Lung microvascular endothelial cell (primary cell): ENCODE data around the gene CEBPA. TPM values are rescaled to one million over a fixed set of nuclear protein-coding genes. Genes with fewer than 3 reads are reported as not detected.

ENCODE experiments used
- DNase-seq, 2 donors: peaks; one replicate each; pipeline versions ENCODE4 v3.0.0 to v3.0.0-alpha.2; 2010; ENCODE audit warnings: low read depth in 2 of 2
- total RNA-seq: library from RNA; depleted of rRNA; stranded (reverse); fragments of >200 nt; gene quantifications from 2 replicates; pipeline ENCODE4 v1.2.1, GENCODE V29; 2014

CEBPA gene
- total RNA-seq, 1 donor from 2014 or later, result 0.20 TPM

- DNase-seq, result peak; percentile 8 to 55
Measured at GRCh38 chr19:33273881-33274662, 28.3 kb downstream of the CEBPA start.

- no peak for DNase-seq
Measured at GRCh38 chr19:33273065-33273736, 29.1 kb downstream of the CEBPA start.

DNA sequence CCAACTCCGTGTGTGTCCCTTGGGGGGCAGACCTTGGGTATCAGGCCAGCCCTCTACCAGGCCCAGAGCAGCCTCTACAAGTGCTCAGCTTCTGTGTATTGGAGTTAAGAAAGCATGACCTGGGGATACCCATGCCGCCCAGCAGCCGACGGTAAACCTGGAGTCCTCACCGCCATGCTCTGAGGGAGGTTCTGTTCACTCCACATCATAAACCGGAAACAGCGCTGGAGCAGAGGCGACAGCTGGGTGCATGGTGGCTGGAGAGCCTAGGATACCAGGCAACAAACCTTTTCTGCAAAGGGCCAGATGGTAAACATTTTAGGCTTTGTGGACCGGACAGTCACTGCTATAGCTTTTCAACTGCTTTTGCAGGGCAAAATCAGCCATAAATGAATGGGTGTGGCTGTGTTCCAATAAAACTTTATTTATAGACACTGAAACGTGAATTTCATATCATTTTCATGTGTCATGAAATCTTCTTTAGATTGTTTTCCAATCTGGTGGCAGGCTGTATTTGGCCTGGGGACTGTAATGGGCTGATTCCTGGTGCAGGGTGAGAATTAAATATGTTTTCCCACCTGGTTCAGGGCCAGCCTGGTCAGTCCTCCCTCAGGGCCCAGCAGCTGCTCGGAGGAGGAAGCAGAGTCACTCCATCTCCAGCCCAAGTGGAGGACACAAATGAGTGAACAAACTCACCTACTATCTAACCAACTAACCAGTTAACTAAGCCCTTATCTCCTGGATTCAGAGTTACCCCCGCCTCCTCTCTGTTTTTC, 30.9 kb downstream of the CEBPA start:
- no peak for DNase-seq

DNA sequence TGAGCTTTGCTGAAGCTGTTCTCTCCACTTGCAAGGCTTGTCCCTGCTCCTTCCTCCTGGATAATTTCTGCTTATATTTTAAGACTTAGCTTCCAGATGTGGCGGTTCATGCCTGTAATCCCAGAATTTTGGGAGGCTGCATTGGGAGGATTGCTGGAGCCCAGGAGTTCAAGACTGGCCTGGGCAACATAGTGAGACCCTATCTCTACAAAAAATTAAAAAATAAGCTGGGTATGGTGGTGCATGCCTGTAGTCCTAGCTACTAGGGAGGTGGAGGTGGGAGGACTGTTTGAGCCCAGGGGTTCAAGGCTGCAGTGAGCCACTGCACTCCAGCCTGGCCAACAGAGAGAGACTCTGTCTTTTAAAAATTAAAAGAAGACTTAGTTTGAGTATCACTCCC, 31.6 kb downstream of the CEBPA start:
- DNase-seq, result no peak

- DNase-seq, result no peak
Measured at GRCh38 chr19:33269016-33269415, 33.3 kb downstream of the CEBPA start.

DNA sequence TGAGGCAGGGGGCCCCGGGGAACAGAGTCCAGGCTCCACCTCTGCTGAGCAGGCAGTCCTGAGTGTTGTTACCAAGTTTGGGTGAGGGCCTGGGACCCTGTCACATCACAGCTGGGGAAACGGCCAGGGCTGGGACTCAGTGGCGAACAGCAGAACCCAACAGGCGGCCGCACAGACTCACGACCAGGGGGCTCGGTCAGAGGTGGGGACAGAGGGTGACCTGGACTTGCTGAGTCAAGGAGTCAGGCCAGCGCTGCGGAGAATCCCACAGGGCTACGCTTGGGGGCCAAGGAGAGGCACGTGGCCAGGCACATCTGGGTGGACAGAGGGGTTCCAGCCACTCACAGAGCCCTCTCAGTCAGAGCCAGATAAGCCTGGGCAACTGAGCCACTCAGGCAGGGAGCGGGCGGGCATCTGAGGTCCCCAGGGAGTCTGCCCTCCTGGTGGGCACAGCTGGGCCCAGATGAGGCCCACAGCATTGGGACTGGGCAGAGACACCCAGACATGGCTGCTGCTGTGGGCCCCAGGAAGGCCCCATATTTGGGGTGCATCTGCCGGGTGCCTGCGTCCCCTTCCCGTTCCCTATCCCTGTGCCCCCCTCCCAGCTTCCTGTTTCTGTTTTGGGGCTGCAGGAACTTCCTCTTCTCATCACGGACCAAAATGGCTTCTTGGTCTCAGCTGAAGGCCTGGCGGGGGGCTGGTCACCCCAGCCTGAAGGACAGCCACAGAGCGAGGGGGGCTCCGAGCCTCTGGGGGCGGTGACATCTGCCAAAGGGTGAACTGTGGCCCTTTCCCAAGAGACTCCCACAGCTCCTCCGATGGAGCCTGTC, 34.0 kb downstream of the CEBPA start:
- DNase-seq, result no peak

GRCh38 chr19:33267706-33268105, 34.6 kb downstream of the CEBPA start:
- DNase-seq, result no peak

DNA sequence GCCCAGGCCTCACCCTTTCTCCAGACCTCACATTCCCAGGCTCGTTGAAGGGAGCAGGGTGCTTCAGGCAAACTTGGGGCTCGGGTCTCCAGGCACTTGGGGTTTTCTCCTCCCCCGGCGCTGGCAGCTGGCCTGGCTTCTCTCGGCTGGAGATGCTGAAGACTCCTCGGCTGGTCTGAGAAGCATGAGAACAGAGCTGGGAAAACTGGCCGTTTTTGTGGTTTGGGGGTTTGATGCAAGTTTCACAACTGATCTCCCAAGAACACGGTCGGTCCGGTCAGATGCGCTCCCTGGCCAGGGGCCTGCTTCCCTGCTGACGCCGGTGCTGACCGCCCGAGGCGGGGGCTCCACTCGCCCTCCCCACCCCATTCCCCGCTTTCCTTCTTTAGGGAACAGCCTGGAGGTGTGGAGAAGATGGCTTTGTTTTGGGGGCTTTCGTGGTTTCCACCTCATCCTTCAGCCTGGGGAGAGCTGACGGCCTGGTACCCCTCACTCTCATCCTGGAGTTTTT, 35.3 kb downstream of the CEBPA start:
- DNase-seq, result no peak

GRCh38 chr19:33264881-33265445, 37.4 kb downstream of the CEBPA start:
- no peak for DNase-seq

DNA sequence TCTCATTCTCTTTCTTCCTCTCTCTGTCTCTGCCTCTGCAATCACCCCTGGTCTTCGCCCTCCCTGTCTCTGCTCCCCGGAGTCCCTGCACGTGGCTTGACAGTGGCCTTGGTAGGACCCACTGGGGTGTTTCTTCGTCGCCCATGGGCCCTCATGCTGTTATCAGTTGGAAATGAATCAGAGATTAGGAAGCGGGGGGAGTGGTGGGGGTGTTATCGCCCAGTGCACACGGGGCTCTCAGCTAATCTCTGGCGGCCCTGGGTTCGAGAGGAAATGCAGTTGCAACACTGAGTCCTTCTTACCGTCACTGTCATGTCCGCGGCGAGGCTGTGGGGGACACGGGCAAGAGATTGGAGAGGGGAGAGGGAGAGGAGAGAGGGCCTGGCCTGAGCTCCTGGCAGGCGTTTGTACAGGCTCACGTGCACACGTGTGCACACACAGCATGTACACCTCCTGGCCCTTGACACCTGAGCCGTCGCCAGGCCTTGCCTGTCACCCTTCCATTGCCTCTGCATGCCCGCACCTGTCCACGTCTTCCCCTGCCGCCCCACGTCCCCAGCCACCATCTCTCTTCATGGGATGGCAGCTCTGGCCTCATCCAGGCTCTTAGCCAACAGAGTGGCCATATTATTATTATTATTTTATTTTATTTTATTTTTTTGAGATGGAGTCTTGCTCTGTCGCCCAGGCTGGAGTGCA, 38.9 kb downstream of the CEBPA start:
- no peak for DNase-seq

DNA sequence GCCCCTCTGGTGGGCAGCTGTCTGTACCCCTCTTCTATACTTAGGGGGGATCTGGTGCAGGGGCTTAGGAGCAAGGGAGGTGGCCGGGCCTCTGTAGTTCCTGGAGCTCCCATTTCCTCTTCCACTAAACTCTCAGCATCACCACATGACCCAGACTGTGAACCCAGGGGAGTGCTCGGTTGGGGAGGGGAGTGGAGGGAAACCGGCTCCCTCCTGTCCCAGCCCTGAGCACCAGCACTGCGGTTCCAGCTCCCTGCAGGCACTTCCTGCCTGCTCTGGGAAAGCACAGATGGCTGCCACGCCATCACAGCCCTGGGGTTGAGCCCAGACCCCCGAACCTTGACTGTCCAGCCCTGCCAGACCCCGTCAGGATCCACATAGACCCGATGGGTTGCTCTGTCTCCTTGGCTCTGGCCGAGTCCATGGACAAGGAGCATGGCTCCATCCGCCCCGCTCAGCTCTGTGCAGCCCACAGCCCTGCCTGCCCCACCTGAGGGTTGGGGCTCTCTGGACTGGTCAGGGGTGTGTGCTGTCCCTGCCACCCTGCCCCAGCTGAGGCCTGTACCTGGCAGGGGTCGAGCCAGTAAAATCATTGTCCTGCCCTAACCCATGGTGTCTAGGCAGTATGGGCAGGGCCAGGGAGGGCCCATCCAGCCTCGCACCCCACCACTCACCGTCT, 40.7 kb downstream of the CEBPA start:
- no peak for DNase-seq

DNA sequence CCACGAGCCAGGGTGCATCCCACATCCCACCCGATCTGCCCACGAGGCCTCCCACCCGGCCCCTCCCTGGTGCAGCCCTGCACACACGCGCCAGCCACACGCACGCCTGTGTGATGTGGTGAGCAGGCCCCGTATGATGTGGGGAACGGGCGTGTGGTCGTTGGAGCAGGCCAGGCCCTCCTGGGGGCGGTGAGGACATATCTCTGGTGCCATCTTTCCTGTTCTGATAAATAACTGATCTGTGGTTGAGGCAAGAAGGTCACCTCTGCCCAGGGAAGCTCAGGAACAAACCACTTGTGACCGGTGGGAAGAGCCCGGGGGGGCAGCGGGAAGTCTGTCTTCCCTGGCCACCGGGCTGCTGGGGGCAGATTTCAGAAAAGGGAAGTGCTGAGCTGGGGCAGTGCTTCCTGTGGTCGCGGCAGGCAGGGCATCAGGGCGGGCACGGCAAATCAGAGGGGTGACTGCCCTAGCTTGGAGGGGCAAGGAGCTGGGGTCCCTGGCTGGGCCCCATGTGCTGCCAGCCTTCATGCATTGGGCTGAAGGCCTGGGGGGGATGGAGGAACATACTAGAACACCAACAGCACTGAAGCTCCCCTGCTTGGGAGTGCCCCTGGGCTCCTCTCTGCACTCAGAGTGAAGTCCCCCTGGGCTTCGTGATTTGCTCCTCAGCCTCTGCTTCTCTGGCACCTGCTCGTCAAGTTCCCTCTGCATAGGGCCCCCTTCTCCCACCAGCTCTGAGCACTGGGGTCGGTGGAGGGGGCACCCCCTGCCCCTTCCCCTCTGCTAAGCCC, 41.5 kb downstream of the CEBPA start:
- DNase-seq, result peak in 1 of 2 donors; percentile 9

- no peak for DNase-seq
Measured at GRCh38 chr19:33259539-33259938, 42.8 kb downstream of the CEBPA start.

DNA sequence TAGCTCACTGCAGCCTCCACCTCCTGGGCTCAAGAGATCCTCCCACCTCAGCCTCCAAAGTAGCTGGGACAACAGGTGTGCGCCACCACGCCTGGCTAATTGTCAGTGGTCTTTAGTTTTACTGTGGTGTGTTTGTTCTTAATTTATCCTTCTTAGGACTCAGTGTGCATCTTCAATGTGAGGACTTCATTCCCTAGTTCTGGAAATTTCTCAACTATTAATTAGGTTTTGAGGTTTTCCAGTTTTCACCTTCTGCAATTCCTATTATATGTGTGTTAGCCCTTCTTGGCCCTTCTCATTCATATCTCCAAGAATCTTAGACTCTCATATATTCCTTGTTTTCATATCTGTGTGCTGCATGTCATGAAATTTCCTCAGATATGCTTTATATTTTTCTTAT, 44.5 kb downstream of the CEBPA start:
- DNase-seq, result no peak

DNA sequence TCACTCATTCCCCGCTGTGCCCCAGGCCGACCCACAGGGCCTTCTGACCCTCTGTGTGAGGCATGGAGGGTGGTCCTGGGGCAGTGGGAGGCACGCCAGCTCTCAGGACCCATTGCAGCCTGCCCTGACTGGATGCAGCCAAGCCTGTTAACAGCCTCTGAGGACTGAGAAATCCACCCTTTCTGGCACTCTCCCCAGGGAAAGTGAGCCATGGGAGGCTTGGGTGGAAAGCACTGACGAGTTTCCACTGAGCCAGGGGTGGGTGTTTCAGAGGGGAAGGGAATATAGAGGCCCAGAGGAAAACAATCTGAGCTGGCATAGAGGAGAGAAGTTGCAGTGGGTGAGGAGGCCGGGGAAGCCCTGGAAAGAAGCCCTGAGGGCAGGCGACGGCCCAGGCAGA, 46.1 kb downstream of the CEBPA start:
- no peak for DNase-seq

DNA sequence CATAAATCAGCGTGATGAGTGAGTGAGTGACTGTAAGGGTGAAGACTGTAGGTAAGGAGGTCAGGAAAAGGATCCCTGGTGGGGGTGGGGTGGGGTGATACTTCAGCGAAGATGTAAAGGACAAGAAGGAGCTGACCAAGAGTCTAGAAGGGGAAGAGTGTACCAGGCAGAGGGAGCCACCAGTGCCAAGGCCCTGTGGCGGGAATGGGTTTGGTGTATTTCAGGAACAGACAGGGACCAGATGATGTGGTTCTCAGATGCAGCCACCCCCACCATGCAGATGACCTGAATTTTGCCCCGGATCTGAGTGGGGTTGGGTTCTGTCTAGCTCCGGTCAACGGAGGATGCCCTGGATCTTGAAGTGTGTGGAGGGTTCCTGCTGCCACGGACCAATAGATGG, 46.6 kb downstream of the CEBPA start:
- no peak for DNase-seq

- no peak for DNase-seq
Measured at GRCh38 chr19:33254245-33254824, 48.0 kb downstream of the CEBPA start.

GRCh38 chr19:33252971-33253370, 49.4 kb downstream of the CEBPA start:
- no peak for DNase-seq
